CD4-positive, alpha-beta T cell treated with Interleukin-21 for 1 hour (primary cell): Measurements from ENCODE around the gene SCTR.

ENCODE experiments used
- DNase-seq: peaks from one replicate; pipeline ENCODE4 v3.0.0-alpha.2; 2020

Gene SCTR

GRCh38 chr2:119523952-119524694 is at the start of gene SCTR:
Gene SCTR, minus strand, starts transcription at chr2:119524483. Its CDS starts 257 bp downstream, at chr2:119524226.
- DNase-seq = no peak

GRCh38 chr2:119567292-119567691 is 43.0 kb upstream of the SCTR start:
- DNase-seq = no peak

GRCh38 chr2:119565481-119565880 is 41.2 kb upstream of the SCTR start:
- no peak for DNase-seq

GRCh38 chr2:119553687-119554344 is 29.5 kb upstream of the SCTR start:
- no peak for DNase-seq

- no peak for DNase-seq
Measured at GRCh38 chr2:119552902-119553301, 28.6 kb upstream of the SCTR start.

- DNase-seq = no peak
Measured at GRCh38 chr2:119550856-119551255, 26.6 kb upstream of the SCTR start.

GRCh38 chr2:119550346-119550745 is 26.1 kb upstream of the SCTR start:
- no peak for DNase-seq

- no peak for DNase-seq
Measured at GRCh38 chr2:119549241-119549640, 25.0 kb upstream of the SCTR start.

- no peak for DNase-seq
Measured at GRCh38 chr2:119548516-119549120, 24.3 kb upstream of the SCTR start.

- no peak for DNase-seq
Measured at GRCh38 chr2:119546447-119546767, 22.1 kb upstream of the SCTR start.

GRCh38 chr2:119545754-119546446 is 21.6 kb upstream of the SCTR start:
- DNase-seq = no peak

- no peak for DNase-seq
Measured at GRCh38 chr2:119544939-119545475, 20.7 kb upstream of the SCTR start.

GRCh38 chr2:119544075-119544938 is 20.0 kb upstream of the SCTR start, which contains the start of gene CFAP221:
Gene CFAP221, plus strand, starts transcription at chr2:119544449. Its CDS starts 1,683 bp downstream, at chr2:119546132.
- DNase-seq = peak; percentile 7

- DNase-seq = no peak
Measured at GRCh38 chr2:119541476-119541875, 17.2 kb upstream of the SCTR start.

- no peak for DNase-seq
Measured at GRCh38 chr2:119537792-119538191, 13.5 kb upstream of the SCTR start.

- DNase-seq = no peak
Measured at GRCh38 chr2:119536707-119537106, 12.4 kb upstream of the SCTR start.

GRCh38 chr2:119536211-119536610 is 11.9 kb upstream of the SCTR start:
- DNase-seq = no peak

GRCh38 chr2:119533560-119533959 is 9.3 kb upstream of the SCTR start:
- DNase-seq = no peak

- no peak for DNase-seq
Measured at GRCh38 chr2:119531292-119531691, 7.0 kb upstream of the SCTR start.

- DNase-seq = no peak
Measured at GRCh38 chr2:119527999-119528398, 3.7 kb upstream of the SCTR start.

- no peak for DNase-seq
Measured at GRCh38 chr2:119525614-119526013, 1.3 kb upstream of the SCTR start.

- no peak for DNase-seq
Measured at GRCh38 chr2:119523383-119523951, 816 bp downstream of the SCTR start.
